Prostate gland (tissue), 2 donors: ENCODE data around the gene NSD1.

Source experiments
- POLR2A ChIP-seq: fragments of 450-650 bp; IDR thresholded peaks from one replicate; pipeline ENCODE4 v1.6.1; 2016; ENCODE audit warnings: antibody characterized with exemption, mild to moderate bottlenecking
- POLR2AphosphoS5 ChIP-seq: sonication (generic); formaldehyde crosslinking; IDR thresholded peaks from one replicate; pipeline ENCODE4 v1.6.1; 2017; ENCODE audit warnings: antibody characterized with exemption
- TF ChIP-seq, protein P1 (sequence below), 4 experiments: fragments of 200-600 bp in 2 of 4; fragments of 450-650 bp in 2 of 4; sonication (generic) in 2 of 4; IDR thresholded peaks; 1 replicate in 3 of 4; 2 replicates in 1 of 4; pipeline ENCODE4 v1.5.1; 2016 to 2019; ENCODE audit warnings: antibody characterized with exemption in 4 of 4, mild to moderate bottlenecking in 2 of 4, moderate library complexity in 2 of 4

DNA sequence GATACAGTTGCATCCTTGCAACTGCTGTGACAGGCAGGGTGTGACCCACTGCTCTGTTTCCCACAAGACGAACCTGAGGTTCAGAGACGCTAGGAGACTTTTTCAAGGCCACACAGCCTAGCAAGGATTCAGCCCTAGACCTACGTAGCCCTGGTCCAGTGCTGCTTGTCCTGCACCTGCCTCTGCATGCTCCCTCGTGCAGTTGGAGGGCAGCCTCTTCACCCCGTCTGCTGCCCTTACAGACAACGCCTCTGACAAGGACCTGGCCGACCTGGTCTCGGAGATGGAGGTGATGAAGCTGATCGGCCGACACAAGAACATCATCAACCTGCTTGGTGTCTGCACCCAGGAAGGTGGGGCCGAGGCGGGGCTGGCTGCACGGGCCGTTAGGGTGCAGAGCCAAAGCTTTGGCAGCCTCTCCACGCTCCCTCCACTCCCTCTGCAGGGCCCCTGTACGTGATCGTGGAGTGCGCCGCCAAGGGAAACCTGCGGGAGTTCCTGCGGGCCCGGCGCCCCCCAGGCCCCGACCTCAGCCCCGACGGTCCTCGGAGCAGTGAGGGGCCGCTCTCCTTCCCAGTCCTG, 38.4 kb upstream of the NSD1 start:
- no peak for TF ChIP-seq POLR2A
- TF ChIP-seq, protein P1, sequence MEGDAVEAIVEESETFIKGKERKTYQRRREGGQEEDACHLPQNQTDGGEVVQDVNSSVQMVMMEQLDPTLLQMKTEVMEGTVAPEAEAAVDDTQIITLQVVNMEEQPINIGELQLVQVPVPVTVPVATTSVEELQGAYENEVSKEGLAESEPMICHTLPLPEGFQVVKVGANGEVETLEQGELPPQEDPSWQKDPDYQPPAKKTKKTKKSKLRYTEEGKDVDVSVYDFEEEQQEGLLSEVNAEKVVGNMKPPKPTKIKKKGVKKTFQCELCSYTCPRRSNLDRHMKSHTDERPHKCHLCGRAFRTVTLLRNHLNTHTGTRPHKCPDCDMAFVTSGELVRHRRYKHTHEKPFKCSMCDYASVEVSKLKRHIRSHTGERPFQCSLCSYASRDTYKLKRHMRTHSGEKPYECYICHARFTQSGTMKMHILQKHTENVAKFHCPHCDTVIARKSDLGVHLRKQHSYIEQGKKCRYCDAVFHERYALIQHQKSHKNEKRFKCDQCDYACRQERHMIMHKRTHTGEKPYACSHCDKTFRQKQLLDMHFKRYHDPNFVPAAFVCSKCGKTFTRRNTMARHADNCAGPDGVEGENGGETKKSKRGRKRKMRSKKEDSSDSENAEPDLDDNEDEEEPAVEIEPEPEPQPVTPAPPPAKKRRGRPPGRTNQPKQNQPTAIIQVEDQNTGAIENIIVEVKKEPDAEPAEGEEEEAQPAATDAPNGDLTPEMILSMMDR (IDR thresholded peaks at IDR 0.05), result no peak
- TF ChIP-seq POLR2AphosphoS5, result no peak
